HEK293T (cell line): ENCODE data around the gene IFNA2.

Experiments used
- CTCF ChIA-PET: fragments of 350-600 bp; formaldehyde crosslinking; extraction: SDS; loops from one replicate; lab custom pipeline; 2021; ENCODE audit warnings: antibody characterized with exemption, inconsistent platforms; lab: Yijun Ruan, JAX
- POLR2A ChIA-PET: fragments of 350-600 bp; formaldehyde crosslinking; extraction: SDS; loops from one replicate; lab custom pipeline; 2020; ENCODE audit warnings: antibody characterized with exemption, inconsistent platforms; lab: Yijun Ruan, JAX
- DNase-seq: peaks from one replicate; pipeline ENCODE4 v3.0.0; 2012; ENCODE audit warnings: mixed read lengths; ENCODE audit errors: extremely low spot score
- ARNT ChIP-seq: fragments of 450-650 bp; IDR thresholded peaks from 2 replicates; pipeline ENCODE4 v1.6.1; 2017; ENCODE audit warnings: mild to moderate bottlenecking
- BHLHE40 ChIP-seq: fragments of 450-650 bp; IDR thresholded peaks from 2 replicates; pipeline ENCODE4 v1.6.1; 2016; ENCODE audit warnings: mild to moderate bottlenecking, moderate library complexity, borderline replicate concordance
- CTBP1 ChIP-seq: fragments of 450-650 bp; IDR thresholded peaks from 2 replicates; pipeline ENCODE4 v1.6.1; 2016; ENCODE audit warnings: borderline replicate concordance
- ELF4 ChIP-seq: fragments of 450-650 bp; IDR thresholded peaks from 2 replicates; pipeline ENCODE4 v1.6.1; 2017; ENCODE audit warnings: antibody characterized with exemption
- FOXA1 ChIP-seq: fragments of 450-650 bp; IDR thresholded peaks from 2 replicates; pipeline ENCODE4 v1.6.1; 2016; ENCODE audit warnings: mild to moderate bottlenecking
- FOXK2 ChIP-seq: fragments of 450-650 bp; IDR thresholded peaks from 2 replicates; pipeline ENCODE4 v1.6.1; 2016; ENCODE audit warnings: mild to moderate bottlenecking
- FOXM1 ChIP-seq: fragments of 450-650 bp; IDR thresholded peaks from 2 replicates; pipeline ENCODE4 v1.6.1; 2017; ENCODE audit warnings: mild to moderate bottlenecking, borderline replicate concordance
- HDGF ChIP-seq: fragments of 450-650 bp; IDR thresholded peaks from 2 replicates; pipeline ENCODE4 v1.6.1; 2017; ENCODE audit warnings: antibody characterized with exemption, borderline replicate concordance
- L3MBTL2 ChIP-seq: fragments of 450-650 bp; conservative IDR thresholded peaks from 2 replicates; pipeline ENCODE4 v1.6.1; 2016; ENCODE audit warnings: mild to moderate bottlenecking
- LEF1 ChIP-seq: fragments of 450-650 bp; IDR thresholded peaks from 2 replicates; pipeline ENCODE4 v1.6.1; 2017; ENCODE audit warnings: mild to moderate bottlenecking, borderline replicate concordance
- NFRKB ChIP-seq: fragments of 450-650 bp; IDR thresholded peaks from 2 replicates; pipeline ENCODE4 v1.6.1; 2016; ENCODE audit warnings: mild to moderate bottlenecking, moderate library complexity
- SP1 ChIP-seq: fragments of 450-650 bp; IDR thresholded peaks from 2 replicates; pipeline ENCODE4 v1.6.1; 2017
- SUZ12 ChIP-seq: fragments of 450-650 bp; IDR thresholded peaks from 2 replicates; pipeline ENCODE4 v1.6.1; 2016; ENCODE audit warnings: mild to moderate bottlenecking
- TARDBP ChIP-seq: fragments of 450-650 bp; IDR thresholded peaks from 2 replicates; pipeline ENCODE4 v1.6.1; 2016
- ZNF384 ChIP-seq: fragments of 450-650 bp; IDR thresholded peaks from 2 replicates; pipeline ENCODE4 v1.6.1; 2016
- TF ChIP-seq, protein P1 (sequence below): fragments of 450-650 bp; IDR thresholded peaks from 2 replicates; pipeline ENCODE4 v1.6.1; 2016

The IFNA2 gene

DNA sequence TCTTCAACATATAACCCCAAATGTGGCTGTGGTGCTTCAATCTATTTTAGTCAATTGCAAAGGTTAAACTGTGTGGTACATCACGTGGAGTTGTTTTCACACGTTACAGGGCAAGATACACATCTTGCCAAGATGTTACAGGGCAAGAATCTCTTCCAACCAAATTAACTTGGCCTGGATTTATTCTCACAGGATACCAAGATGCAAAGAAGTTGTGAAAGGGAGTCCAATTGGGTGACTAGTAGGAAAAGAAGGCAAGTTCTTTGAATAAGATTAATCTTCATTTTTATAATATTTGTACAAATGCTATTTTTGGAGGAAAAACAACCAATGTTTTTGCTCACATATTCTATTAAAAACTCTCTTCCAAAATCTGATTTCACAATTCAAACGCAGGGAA, 18.9 kb upstream of the IFNA2 start:
- DNase-seq: no peak
- CTCF ChIA-PET: no interaction called here

DNA sequence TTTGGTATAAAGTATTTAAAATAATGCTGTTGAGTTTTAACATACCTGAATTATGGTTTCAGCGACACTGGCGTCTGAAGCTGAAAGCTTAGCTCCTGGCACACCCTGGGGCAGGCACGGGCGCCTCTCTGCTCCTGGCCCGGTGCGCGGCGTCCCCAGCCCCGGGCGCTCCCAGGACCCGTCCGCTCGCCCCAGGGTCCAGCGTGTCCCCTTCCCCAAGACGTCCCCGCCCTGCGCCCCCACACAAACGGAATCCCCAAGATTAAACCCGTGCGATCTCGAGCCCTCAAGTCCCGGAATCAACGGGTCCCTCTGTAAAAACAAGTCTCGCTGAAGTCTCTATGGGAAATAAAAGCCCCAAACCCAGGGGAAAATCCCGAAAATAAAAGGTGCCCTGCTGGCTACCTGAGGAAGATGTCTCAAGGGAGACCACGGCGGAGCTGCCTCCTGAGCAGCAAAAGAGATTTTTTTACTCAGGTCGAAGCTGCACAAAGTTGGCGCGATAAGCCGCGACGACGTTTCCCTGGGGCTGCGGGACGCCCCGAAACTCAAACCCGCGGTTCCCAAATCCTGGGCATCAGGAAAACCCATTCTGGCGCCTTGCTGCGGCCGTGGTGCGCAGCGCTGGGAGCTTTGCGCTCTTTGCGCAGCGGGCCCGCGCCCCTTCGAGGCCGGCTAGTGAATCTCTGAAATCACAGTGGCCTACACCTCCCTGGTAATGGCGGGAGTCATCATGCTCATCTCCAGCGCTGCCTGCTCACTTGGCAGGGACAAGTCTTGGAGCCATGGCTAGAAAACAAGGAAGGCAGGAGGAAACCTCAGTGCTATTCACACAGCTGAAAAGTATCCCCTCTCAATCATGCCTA, 17.4 kb upstream of the IFNA2 start:
- ChIA-PET POLR2A (interaction anchor here (0.8 kb wide), 1 partner anchor 68 kb away, joined by 3 read pairs; the partner anchor contains the start of gene KLHL9), CTCF (interaction anchor here (0.6 to 1.5 kb wide), 6 partner anchors 10 to 207 kb away, joined by 3 to 5 read pairs (median 4); no protein-coding TSS in a partner anchor)
- DNase-seq: peak; percentile 71
- no peak for TF ChIP-seq HDGF
- peak; percentile 54; the same call in 1 of the 2 replicates for TF ChIP-seq L3MBTL2

More for the DNA sequence above, 18.9 kb upstream of the IFNA2 start:
- TF ChIP-seq TARDBP: no peak
- TF ChIP-seq FOXM1: no peak
- no peak for TF ChIP-seq LEF1
- no peak for TF ChIP-seq ELF4
- TF ChIP-seq FOXK2: no peak
- TF ChIP-seq FOXA1: no peak
- no peak for TF ChIP-seq ZNF384
- no peak for TF ChIP-seq CTBP1
- POLR2A ChIA-PET: no interaction called here

DNA sequence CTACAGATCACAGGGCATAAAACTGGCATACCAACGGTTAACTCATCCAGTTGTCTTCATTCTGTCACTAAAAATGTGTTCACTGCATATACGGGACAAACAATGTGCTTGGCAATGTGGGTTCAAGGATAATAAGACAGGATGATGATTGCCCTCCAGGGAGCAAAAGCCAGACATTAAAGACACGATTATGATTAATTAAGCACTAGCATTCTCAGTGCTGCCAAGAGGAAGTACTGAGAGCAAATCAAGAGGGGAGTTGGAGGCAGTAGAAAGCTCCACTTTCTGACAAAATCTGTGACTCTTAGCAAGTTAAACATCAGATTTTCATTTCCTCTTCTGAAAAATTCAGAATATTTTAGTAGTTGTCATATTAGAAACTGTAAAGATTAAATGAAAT, 14.8 kb upstream of the IFNA2 start:
- ChIA-PET POLR2A (no interaction called here), CTCF (no interaction called here)
- TF ChIP-seq FOXK2 (no peak), ARNT (no peak), LEF1 (no peak), ELF4 (no peak), FOXM1 (no peak), SP1 (no peak), HDGF (no peak)
- TF ChIP-seq, protein P1, sequence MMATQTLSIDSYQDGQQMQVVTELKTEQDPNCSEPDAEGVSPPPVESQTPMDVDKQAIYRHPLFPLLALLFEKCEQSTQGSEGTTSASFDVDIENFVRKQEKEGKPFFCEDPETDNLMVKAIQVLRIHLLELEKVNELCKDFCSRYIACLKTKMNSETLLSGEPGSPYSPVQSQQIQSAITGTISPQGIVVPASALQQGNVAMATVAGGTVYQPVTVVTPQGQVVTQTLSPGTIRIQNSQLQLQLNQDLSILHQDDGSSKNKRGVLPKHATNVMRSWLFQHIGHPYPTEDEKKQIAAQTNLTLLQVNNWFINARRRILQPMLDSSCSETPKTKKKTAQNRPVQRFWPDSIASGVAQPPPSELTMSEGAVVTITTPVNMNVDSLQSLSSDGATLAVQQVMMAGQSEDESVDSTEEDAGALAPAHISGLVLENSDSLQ: no peak
- no peak for DNase-seq

DNA sequence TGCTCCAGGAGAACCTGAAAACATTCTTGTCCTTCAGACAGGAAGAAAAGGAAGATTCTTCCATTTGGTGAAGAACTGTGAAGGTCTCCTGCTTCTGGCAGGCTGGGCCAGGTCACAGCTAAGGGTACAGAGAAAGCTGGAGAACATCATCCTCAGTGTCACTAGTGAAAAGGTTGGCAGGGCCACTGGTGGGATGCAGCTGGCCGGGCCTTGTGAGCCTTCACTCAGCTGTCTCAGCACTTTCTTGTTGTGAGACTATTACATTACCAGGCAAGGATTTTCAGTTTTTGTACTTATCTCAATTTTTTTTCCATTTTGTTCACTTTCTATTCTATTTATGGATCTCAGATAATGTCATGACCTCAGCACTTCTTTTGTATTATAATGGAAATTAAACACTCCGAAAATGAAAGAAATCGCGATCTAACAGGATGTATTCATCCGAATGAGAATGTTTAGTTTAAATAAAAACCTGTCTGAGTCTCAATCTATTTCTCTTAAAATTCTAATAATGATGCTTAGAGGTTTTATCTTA, 13.8 kb upstream of the IFNA2 start:
- CTCF ChIA-PET: no interaction called here

DNA sequence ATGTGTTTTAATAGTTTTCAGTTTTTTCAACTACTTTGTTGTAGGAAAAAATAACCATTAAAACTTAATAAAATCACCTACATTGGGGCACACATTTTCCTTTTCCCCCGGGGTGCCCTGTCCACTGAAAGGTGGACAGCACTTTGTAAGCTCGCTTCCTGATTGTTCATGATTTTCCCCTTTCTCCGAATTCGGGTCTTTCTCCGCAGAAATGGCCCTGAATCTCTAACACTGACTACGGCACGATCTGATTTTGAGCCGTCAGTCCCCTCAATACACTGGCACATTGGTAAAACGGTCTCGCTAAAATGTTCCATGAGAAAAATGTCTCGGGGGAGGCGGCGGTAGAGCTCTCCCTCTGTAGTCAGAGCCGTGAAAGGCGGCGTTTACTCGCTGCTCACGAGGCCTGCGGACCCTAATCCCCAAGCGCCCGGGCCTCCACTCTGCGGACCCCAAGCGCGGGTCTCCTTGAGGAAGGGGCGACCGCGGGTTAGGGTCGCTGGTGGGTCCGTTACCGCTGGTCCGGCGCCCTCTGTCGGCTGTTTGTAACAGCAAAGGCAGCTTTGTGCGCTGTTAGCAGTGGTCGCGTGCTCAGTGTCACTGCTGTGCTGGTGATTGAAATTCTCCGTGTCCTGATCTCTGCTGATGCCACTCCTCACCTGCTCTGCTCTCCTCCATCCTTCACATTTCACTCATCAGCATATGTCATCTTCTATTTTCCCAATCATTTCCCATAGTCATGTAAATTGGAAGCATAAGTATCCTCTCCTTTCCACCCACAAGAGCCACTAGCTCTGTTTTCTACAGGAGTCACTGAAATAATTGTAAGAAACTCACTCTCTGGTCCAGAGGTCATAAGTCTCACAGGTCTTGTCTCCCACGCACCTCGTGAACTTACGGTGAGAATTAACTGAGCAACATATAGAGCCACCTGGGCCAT, 10.8 kb upstream of the IFNA2 start:
- DNase-seq: peak; percentile 73
- ChIA-PET POLR2A (interaction anchor here (0.8 kb wide), 1 partner anchor 61 kb away, joined by 3 read pairs; no protein-coding TSS in a partner anchor), CTCF (interaction anchor here (0.6 to 1.6 kb wide), 7 partner anchors 11 to 155 kb away, joined by 3 to 15 read pairs (median 5); partner anchors contain the start of gene IFNA2)

More for the DNA sequence above, 13.8 kb upstream of the IFNA2 start:
- no peak for DNase-seq
- TF ChIP-seq L3MBTL2 (no peak), ELF4 (no peak)
- POLR2A ChIA-PET: no interaction called here

DNA sequence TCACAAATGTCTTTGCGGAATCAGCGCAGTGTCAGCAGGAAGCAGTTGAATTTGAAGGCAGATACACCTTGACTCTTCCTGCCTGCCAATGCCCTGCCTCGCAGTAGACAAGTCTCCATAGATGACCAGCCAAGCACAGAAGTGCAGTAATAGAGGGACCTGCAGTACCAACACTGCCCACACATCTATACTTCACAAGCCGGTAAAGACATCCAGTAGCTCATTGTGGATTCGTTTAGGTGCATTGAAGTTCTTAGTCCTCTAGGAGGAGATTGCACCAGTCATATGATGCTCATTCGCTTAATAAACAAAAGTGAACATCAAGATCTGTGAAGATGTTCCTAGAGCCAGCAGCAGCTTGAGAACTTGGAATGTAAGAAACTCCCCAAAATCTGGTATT, 7.1 kb upstream of the IFNA2 start:
- TF ChIP-seq SP1: no peak
- TF ChIP-seq BHLHE40: no peak
- TF ChIP-seq ZNF384: no peak
- no peak for TF ChIP-seq ARNT
- no peak for TF ChIP-seq HDGF
- TF ChIP-seq SUZ12: no peak
- no peak for TF ChIP-seq LEF1
- TF ChIP-seq NFRKB: no peak
- no peak for TF ChIP-seq FOXA1
- no peak for TF ChIP-seq TARDBP
- TF ChIP-seq FOXK2: no peak
- no peak for TF ChIP-seq FOXM1
- no peak for TF ChIP-seq L3MBTL2
- TF ChIP-seq, protein P1: no peak
- no peak for TF ChIP-seq CTBP1
- POLR2A ChIA-PET: no interaction called here
- CTCF ChIA-PET: interaction anchor here (0.5 to 0.6 kb wide), 2 partner anchors 11 to 42 kb away, joined by 3 read pairs; no protein-coding TSS in a partner anchor
- DNase-seq: peak; percentile 70

More for the DNA sequence above, 10.8 kb upstream of the IFNA2 start:
- no peak for TF ChIP-seq ARNT
- TF ChIP-seq L3MBTL2: peak; percentile 53

DNA sequence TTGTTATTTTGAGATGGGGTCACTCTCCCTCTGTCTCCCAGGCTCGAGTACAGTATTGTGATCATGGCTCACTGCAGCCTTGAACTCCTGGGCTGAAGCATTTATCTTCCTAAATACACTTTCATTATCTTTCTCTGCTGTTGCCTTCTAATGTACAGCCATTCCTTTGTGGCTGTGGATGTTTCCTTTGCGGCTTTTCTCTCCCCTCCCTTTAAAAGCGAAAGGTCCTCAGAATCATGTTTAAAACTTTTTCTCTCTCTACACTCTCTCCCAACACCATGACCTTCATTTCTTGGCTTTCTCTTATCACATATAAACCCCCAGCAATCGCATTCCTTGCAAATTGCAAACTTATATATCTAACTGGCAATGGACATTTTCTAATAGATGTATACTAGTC, 1.6 kb downstream of the IFNA2 start:
- TF ChIP-seq L3MBTL2: no peak
- no peak for TF ChIP-seq ELF4
- no peak for TF ChIP-seq FOXM1
- CTCF ChIA-PET: no interaction called here
- POLR2A ChIA-PET: no interaction called here
- DNase-seq: no peak
